GM18508 (cell line): ENCODE measurements around the gene POLN.

ENCODE experiments used
- ATAC-seq: cut with Tn5 transposase; IDR thresholded peaks from one replicate; pipeline ENCODE4 v1.9.1; 2021; ENCODE audit warnings: moderate number of reproducible peaks; ENCODE audit not compliant: insufficient read depth, unreplicated experiment

The POLN gene

DNA sequence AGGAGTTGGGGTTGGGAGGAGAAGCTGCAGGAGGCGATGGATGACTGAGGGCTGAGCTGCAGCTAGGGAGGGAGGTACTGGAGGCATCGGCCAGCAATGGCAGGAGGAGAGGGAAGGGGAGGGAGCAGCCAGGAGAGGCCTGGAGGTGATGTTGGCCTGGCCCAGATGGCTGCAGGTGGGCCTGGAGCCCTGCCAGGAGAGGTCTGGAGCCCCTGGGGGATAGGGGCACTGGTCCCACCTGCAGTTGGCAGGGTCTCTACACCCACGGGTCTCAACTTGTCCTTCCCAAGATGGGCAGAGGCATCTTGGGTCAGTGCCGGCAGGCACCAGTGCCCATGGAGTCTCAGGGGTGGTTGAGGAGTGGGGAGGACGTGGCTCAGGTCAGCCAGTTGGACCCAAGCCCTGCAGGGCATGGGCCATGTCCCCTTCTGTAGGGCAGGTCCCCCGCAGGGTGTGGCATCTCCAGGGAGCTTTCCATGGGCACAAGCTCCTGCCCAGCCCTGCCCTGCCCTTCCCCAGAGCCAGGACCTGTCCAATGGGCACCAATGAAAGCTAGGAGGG lies 22.6 kb upstream of the POLN start:
- no peak for ATAC-seq

DNA sequence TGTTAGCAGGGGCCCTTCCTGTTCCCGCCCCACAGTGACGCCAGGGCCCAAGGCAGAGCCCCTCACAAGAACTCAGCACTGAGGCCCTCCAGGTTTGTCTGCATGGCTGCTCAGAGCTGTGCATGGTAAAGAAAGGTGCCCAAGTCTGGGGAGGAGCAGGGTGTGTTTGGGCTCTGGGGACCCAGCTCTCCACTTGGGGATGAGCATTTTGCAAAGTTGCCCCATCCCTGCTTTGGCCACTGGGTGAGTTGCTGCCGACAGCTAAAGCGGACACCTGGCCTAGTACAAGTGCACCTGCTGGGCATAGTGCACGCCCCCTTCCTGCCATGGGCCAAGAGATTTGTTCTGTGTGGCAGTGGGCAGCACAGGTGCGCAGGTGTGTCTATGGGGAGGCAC lies 22.0 kb upstream of the POLN start:
- no peak for ATAC-seq

DNA sequence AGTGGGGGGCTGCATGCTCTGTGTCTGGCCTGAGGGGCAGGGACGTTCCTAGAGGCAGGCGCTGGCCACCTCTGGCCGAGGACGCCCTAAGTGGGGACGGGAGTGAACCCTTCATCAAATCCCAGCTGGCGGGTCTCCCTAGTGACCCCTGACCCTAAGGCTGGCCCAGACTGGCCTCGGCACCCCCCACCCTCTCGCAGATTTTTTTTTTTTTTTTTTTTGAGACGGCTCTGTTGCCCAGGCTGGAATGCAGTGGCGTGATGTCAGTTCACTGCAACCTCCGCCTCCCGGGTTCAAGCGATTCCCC lies 21.0 kb upstream of the POLN start:
- ATAC-seq, result no peak

DNA sequence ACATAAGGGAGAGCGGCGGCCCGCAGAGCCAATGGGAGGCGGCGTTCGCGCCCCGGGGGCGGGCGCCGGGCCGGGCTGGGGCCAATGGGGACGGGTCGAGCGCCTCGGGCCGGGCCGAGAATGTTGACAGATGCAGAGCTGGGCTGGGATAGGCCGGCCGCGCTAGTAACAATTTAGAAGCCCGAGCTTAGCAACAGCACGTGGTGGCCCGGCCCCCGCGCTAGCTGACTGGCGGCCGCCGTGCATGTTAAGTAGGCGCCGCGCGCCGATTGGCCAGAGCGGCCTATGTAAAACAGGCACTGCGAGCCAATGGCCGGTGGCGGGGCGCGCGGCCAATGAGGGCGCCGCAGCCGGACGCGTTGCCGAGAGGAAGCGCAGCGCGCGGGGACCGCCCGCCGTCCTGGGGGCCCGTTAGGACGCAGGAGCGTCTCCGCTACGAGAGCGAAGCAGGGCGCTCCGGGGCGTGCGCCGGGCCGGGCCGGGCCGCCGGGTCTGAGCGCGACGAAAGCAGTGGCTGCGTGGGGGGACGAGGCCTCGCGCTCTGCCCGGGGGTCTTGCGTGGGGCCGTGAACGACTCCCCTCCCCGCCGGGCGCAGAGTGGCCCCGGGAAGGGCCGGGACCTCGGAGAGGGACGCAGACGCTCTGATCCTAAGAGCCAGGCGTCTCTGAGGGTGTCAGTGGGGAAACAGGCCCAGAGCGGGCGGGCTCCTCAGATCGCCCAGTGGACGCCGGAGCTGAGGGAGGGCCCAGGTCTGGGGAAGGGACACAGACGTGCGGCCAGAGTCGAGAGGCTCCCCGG lies 20.4 kb upstream of the POLN start:
- peak; percentile 77 for ATAC-seq

DNA sequence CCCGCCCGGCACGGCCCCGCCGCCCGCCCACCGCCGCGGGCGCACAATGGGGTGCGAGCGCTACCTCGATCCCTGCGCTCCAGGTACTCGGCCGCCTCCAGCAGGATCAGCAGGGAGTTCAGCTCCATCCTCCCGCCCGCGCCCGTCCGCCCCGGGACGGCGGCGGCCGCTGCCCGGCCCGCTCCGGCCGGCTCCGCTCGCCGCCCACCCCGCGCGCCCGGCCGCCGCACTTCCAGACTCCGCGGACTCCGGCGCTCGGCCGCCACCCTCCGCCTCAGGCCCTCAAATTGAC lies 19.9 kb upstream of the POLN start, which contains the start of gene MXD4:
Gene MXD4, minus strand, starts transcription at position 257 of the 292 bp plus-strand sequence. Its CDS starts 129 bp downstream, at position 128.
- no peak for ATAC-seq

DNA sequence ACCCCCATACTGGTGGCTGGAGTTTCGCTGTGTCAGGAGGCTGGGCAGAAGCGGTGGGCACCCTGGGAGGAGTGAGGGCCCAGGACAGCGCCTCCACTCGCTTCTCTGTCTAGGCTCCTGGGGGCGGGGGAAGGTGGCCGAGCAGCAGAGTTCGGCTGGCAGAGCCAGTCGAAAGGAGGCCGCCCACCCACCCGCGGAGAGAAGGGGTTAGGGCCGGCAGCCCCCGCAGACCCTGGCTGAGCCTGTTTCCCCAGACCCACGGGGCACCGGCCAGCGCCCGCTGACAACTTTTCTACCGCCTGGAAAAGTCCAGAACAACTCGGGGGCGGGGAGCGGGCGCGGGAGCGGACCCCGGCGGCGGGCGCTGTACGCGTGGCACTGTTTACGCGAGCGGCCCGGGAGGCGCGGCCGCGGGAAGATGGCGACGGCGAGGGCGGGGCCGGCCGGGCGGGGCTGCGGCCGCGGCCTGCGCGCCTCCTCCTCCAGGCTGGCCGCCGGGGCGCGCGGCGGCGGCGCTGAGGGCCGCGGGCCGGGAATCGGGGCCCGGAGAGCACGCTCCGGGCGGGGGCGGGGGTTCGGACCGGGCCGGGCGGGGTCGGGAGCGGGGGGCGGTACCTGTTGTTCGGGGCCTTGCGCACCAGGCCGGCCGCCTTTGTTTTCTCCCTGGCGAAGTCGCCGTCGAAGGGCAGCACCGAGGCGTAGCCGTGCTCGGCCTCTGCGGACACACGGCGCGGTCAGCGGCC lies 19.4 kb upstream of the POLN start:
- ATAC-seq, result no peak

DNA sequence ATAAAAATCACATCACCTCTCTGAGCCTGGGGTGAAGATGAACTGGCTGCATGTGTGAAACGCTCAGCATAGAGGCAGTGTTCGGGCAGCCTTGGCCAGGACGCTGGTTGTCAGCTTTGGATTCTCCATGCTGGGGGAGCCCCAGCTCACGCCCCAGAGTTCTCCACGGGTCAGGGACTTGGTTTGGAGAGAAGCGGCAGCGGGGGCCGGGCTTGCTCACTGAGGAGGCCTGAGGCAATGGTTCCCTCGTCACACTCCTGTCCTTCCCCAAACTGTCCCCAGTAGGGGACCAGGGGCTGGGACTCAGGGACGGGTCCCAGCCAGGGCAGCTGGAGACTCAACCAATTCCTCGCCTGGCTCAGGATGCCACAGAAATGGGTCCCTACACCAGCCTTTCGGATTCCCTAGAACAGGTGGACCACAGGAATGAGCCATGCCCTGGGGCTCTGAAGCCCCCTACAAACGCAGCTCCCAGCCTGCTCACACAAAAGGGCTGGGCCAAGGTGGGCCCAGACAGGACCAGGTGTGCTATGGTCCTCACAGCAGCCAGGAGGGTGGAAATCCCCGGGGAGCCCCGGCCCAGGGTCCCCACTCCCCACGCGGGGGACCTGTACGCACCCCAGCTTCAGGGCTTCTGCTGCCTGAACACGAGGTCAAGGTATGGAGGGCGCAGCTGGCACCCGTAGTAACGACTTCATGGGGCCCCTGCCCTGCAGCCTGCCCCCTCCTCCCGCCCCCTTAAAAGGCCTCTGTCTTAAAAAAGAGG lies 18.6 kb upstream of the POLN start:
- ATAC-seq, result no peak

DNA sequence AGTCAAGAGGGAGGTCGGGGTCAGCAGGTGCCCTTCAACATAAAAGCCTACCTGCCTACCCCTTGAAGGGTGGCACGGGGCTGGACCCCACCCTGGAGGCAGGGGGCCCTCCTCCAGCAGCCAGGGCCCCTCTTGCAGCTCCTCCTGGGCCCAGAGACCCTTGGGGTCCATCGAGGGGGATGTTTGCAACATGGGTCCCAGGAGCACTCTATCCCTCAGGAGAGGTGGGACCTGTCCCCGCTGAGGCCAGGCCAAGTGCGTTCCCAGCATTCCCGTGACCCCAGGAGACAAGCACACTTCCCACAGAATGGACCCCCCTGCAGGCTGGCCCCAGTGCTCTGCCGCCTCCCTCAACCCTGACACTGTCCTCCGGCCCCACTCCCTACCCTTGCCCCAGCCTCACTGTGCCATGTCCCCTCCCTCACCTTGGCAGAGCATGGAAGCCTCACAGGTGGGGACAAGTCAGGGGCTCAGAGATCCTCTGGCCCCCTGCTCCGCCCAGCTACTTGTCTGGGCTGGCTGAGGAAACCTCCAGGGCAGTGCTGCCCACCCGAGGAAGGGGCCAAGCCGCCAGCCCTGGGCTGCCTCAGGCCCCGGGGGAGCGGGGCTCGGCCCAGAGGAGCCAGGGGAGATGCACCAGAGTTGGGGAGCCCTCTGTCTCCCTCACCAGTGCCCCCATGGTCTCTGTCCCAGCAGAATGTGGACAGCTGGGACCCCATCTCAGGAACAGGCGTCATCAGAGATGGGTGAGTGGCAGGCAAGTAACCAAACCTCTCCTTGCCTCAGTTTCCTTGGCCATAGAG lies 17.8 kb upstream of the POLN start:
- no peak for ATAC-seq

DNA sequence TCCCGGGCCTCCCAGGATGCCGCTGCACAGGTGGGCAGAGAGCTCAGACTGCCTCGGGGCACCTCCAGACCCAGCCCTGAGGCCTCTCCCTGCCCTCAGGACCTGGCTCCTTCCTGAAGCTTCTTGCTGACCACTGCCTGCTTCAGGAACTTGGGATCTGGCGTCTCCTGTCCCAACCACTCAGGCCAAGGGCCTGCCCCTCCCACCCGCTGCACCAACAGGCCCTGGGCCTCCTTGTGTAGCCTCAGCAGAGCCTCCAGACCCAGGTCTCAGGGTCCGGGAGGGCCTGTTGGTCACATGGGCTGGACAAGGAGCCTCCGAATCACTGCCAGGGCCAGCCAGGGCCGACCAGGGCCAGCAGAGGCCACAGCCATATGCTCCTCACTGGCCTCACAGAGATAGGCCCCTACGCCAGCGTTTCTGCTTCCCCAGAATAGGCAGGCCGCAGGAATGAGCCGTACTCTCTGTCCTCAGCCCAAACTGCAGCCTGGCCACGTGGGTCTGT lies 17.2 kb upstream of the POLN start:
- ATAC-seq, result no peak

DNA sequence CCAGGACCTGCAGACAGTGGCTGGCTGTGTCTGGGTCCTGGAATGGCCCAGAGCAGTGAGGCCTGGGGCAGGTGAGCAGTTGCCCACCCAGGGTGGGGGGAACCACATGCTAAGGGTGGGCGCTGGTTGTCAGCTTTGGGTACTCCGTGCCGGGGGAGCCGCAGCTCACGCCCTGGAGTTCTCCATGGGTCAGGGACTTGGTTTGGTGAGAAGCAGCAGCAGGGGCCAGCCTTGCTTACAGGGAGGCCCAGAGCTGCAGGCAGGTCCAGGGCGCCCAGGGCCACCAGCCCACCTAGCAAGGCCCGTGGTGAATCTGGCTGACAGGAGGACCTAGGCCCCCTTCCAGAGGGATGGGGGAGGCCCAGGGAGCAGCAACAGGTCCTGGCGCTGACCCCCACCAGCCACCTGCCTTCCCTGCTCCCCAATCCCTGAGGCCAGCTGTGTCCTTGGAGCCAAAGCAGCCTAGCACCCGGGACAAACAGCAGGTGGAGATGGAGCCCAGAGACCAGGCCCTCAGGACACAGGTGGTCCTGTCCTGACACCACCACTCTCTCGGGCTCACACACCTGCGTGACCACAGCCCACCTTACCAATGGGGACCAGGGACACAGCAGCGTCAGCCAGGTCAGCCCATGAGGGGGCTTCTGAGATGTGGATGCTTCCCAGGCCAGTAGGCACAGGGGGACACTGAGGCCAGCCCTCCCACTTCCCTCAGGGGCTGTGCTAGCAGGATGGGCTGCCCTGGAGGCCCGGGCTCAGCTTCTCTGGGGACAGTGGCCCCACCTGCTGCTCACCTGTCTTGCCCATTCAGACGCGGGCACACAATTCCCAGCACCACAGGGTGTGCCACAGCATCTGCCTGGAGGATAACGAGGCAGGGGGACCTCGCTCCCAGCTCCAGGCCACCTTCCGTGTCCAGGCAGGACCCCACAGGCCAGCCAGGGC lies 16.4 kb upstream of the POLN start:
- ATAC-seq, result no peak

DNA sequence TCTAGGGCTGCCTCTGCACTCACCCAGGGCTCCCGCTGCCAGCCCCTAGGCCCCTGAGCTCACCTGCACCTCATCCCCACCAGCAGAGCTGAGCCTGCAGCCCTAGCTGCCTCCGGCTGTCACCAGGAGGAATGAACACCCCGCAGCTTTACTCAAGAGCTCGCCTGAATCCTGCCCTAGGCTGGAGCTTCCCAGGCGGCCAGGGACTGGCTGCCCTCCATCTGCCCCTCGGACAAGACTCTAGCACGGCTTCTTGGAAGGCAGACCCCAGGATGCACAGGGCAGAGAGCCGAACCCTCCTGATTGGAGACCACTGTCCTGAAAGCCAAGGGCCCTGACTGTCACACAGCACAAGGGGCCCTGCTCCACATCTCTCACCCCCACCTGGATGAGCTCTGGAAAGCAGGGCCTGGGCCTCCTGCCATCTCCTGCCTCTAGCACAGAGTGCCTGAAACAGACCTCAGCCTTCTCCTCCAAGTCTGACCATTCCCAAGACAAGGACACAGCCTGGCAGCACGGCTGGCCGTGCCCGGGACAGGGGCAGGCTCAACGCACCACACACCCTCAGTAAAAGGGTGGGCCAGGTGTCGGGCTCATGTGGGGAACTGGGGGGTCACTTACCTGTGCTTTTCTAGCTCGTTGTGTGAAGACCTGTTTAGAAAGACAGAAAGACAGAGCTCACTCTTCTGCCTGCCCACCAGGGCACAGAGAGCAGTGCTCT lies 15.6 kb upstream of the POLN start:
- ATAC-seq, result no peak

DNA sequence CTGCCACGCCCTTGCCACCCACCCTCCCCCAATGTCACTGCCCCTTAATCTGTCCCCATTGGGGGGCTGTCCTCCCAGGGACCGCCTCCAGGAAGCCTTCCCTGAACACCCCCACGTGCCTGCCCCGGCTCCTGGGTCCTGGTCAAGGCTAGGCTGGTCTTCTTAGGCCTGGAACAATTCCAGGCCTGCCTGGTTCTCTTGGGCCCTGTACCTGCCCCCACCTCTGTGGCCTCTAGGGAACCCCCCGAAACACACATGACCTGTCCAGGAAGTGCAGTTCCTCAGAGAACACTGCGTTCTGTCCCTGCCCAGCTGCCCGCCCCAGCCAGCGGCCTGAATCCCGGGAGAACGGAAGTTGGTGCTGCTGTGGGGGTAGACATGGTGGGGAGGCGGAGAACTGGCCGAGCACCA lies 14.9 kb upstream of the POLN start:
- ATAC-seq, result no peak

DNA sequence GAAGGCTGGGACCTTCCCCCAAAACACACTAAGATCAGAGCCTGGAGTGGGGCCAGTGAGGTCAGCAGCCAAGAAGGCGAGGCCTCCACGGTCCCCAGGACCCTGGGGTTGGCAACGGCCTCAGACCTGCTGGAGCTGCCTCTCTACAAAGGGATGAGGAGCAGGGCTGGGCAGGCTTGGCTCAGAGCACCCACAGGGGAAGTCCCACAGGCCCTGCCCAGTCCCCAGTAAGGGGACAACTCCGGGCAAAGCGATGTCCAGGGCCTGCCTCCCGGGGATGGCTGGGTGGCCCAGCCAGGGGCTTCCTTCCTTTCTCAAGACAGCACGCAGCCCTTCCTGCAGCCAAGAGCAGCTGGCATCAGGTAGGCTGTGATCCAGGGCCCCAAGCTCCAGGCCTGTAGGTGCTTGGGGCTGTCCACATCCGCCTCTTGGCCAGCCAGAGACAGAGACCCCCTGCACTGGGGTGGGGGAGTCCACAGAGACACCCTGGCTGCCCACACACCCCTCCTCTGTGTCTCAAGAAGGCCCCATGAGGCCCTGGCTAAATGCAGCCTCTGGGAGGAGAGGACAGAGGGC lies 14.3 kb upstream of the POLN start:
- ATAC-seq, result no peak

DNA sequence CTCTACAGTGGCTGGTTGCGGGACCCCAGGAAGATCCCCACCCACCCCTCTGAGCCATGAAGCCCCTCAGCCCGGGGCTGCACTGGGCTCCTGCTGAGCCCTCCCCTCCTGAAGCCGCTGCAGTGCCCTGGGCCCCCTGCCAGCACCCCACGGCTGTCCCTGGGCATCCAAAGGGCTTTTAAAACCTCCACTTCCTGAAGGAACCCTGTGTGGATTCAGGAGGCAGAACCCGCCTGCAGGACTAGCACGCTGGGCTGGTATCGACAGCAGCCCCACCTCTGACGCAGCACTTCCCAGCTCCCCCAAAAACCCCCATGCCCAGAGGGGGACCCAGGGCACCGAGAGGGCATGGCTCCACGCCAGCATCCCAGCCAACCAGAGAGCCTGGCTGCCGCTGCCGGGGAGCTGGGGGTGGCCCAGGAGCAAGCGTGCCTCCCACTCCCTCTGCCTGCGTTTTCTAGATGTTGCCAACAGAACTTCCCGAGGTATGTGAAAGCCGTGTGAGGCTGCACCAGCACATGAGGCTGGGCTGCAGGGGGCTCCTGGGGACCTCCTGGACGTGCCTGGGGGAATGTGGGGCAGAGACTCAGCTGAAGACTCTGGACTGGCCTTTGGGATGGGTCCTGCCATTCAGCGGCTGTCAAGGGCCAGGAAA lies 13.7 kb upstream of the POLN start:
- no peak for ATAC-seq

DNA sequence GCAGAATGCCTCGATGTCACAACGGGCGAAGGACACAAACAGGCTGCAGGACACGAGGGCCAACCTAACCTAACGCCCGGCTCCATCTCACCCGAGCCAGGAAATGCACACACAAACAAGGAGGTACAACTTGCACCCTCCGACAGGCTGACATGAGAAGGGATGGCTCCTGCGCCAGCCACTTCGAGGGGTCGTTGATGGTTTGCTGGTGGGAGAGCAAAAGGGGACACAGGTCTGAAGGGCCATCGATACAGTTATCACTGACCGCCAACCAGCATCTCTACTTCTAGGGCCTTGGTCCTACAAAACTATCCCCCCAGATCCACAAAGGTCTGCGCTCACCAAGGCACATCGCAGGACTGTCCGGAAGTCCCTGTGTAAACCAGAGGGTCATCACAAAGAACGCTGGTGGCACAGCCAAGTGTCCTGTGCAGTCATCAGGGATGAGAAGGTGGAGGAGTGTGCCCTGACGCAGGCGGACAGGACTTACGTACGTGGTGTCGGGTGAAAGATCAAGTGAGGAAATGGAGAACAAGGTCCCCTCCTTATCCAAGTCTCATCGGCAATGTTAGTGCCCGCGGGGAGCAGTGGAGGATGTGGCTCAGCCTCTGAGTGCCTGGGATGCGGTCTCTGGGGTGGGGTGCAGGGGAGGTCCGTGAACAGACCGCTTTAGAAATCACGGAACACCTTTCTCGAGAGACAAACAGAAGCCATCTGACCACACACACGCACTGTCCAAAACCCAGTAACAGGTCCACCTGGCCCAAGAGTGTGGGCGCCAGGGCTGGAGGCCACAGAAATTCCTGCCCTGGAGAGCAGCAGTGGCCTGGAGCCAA lies 13.0 kb upstream of the POLN start:
- ATAC-seq, result no peak

DNA sequence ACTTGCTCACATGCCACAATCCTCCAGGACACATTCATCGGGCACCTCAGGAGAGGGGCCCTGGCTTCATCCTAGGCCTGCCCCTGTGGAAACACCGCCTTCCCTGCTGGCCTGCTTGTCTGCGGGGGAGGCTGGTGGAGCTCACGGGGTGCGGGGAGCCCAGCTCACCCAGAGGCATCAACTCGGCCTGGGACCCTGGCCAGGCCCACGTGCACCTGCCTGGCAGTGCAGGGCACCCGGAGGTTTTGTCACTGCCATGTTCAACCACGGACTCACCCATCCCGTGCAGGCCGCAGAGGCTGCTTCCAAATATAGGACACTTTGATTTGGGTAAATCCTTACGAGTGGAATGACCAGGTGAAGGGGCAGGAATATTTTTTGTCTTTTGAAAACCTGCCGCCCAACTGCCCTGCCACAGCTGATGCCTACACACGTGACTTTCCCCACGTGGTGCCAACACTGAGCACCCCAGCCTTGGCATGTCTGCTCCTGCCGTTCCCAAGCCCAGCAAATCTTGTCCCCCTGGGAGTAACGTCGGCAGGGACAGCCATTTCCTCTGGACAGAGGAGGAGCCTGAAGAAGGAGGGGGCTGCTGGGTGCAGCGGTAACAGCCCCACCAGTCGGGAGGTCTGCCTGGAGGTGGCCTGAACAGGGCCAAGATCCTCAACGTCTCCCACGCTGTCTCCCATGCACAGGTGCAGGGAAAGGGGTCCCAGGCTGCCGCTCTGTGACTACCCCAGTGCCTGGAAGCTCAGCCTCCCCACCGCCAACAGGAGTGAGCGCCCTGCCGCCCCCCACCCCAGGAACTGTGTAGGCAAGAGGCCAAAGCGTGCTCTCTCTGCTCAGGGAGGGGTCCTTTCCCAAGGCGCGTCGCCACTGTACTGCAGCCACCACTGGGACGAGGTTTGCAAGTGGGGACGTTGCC lies 11.5 kb upstream of the POLN start:
- ATAC-seq, result no peak
